B cell (primary cell): Measurements from ENCODE around the gene TOPAZ1. TPM values are rescaled to one million over a fixed set of nuclear protein-coding genes. Genes with fewer than 3 reads are reported as not detected.

Experiments
- ATAC-seq: fragments of 200-7000 bp; cut with Tn5 transposase; one replicate; pipeline ENCODE4 v1.10.0; 2021; ENCODE audit warnings: low read depth, mild to moderate bottlenecking, moderate number of reproducible peaks, moderate library complexity
- CTCF ChIA-PET: fragments of 350-600 bp; sonication (Branson Sonifier 250); formaldehyde crosslinking; loops from one replicate; lab custom pipeline; 2021; ENCODE audit warnings: antibody characterized with exemption, inconsistent platforms; lab: Charles Lee
- POLR2A ChIA-PET: fragments of 350-600 bp; sonication (Branson Sonifier 250); formaldehyde crosslinking; loops from one replicate; lab custom pipeline; 2021; ENCODE audit warnings: antibody characterized with exemption; lab: Charles Lee
- DNase-seq: peaks from one replicate; pipeline ENCODE4 v3.0.0; 2013
- H2AFZ ChIP-seq: 2 replicates; pipeline ENCODE4 v1.6.1; 2012; ENCODE audit warnings: mild to moderate bottlenecking, low read depth, low read length; ENCODE audit not compliant: insufficient read depth, poor library complexity, severe bottlenecking
- H3K27ac ChIP-seq, 2 donors: 1 replicate in 1 of 2; 2 replicates in 1 of 2; pipeline ENCODE4 v1.5.1; 2012 to 2013; ENCODE audit warnings: low read length in 2 of 2, mild to moderate bottlenecking in 2 of 2, moderate library complexity in 1 of 2
- H3K27me3 ChIP-seq, 4 experiments: fragments of 200-600 bp in 1 of 4; sonication (generic) in 1 of 4; replicated peaks in 1 of 4; 1 replicate in 2 of 4; 2 replicates in 2 of 4; pipeline versions ENCODE4 v1.6.1 to v1.7.0; 2013 to 2016; ENCODE audit warnings: low read length in 3 of 4, mild to moderate bottlenecking in 2 of 4, mixed read lengths in 1 of 4, moderate library complexity in 1 of 4; ENCODE audit not compliant: insufficient read depth in 4 of 4, control insufficient read depth in 3 of 4; ENCODE audit errors: control extremely low read depth in 1 of 4
- H3K36me3 ChIP-seq, 2 experiments: replicated peaks in 1 of 2; 1 replicate in 1 of 2; 2 replicates in 1 of 2; pipeline versions ENCODE4 v1.6.1 to v1.7.1; 2013; ENCODE audit warnings: low read length in 1 of 2; ENCODE audit not compliant: insufficient read depth in 2 of 2, control insufficient read depth in 1 of 2; ENCODE audit errors: control extremely low read depth in 1 of 2, extremely low read depth in 1 of 2
- H3K4me1 ChIP-seq, 2 donors: fragments of 200-600 bp in 1 of 2; sonication (generic) in 1 of 2; 1 replicate in 1 of 2; 2 replicates in 1 of 2; pipeline versions ENCODE4 v1.5.1 to v1.6.1; 2013 to 2017; ENCODE audit warnings: low read length in 2 of 2; ENCODE audit not compliant: control insufficient read depth in 2 of 2, insufficient read depth in 2 of 2
- H3K4me2 ChIP-seq: replicated peaks from 2 replicates; pipeline ENCODE3; 2012; ENCODE audit warnings: mild to moderate bottlenecking, low read depth, low read length; ENCODE audit not compliant: poor library complexity, severe bottlenecking
- H3K4me3 ChIP-seq, 5 experiments: fragments of 200-600 bp in 1 of 5; sonication (generic) in 1 of 5; 1 replicate in 3 of 5; 2 replicates in 2 of 5; pipeline versions ENCODE4 v1.5.1 to v1.7.0; 2011 to 2016; ENCODE audit warnings: low read length in 4 of 5, mild to moderate bottlenecking in 4 of 5, low read depth in 2 of 5, control low read depth in 1 of 5, moderate library complexity in 1 of 5; ENCODE audit not compliant: insufficient read depth in 1 of 5; ENCODE audit errors: control extremely low read depth in 1 of 5, extremely low read depth in 1 of 5
- H3K79me2 ChIP-seq: fragments of 200-600 bp; sonication (generic); one replicate; pipeline ENCODE4 v1.6.0; 2016; ENCODE audit warnings: low read length; ENCODE audit not compliant: control insufficient read depth, insufficient read depth
- H3K9ac ChIP-seq: fragments of 200-600 bp; sonication (generic); 2 replicates; pipeline ENCODE4 v1.6.1; 2017; ENCODE audit warnings: mild to moderate bottlenecking, low read length, moderate library complexity
- H3K9me3 ChIP-seq, 3 donors: one replicate each; pipeline versions ENCODE4 v1.6.1 to v1.7.1; 2013; ENCODE audit warnings: low read length in 2 of 3; ENCODE audit not compliant: control insufficient read depth in 2 of 3, insufficient read depth in 1 of 3; ENCODE audit errors: control extremely low read depth in 1 of 3
- H4K20me1 ChIP-seq: 2 replicates; pipeline ENCODE4 v1.6.0; 2012; ENCODE audit warnings: mild to moderate bottlenecking, low read length; ENCODE audit not compliant: insufficient read depth, control insufficient read depth, poor library complexity, severe bottlenecking
- H3K27ac Mint-ChIP-seq: one replicate; pipeline ENCODE4 v1.8.0; 2021; ENCODE audit warnings: mixed read lengths
- H3K27me3 Mint-ChIP-seq: one replicate; pipeline ENCODE4 v1.8.0; 2021; ENCODE audit warnings: mixed read lengths
- H3K4me1 Mint-ChIP-seq: one replicate; pipeline ENCODE4 v1.8.0; 2021; ENCODE audit warnings: mixed read lengths
- H3K4me3 Mint-ChIP-seq: one replicate; pipeline ENCODE4 v1.8.0; 2021; ENCODE audit warnings: mixed read lengths
- H3K9me3 Mint-ChIP-seq: one replicate; pipeline ENCODE4 v1.8.0; 2022; ENCODE audit warnings: mixed read lengths; ENCODE audit not compliant: insufficient read depth
- EZH2 ChIP-seq: IDR thresholded peaks from 2 replicates; pipeline ENCODE4 v1.6.1; 2012; ENCODE audit warnings: borderline replicate concordance, low read depth, mild to moderate bottlenecking, moderate library complexity, low read length; ENCODE audit not compliant: insufficient read depth, poor library complexity, severe bottlenecking
- WGBS: methylation state at CpG from one replicate; pipeline ENCODE4 v1.1.5; 2013; ENCODE audit warnings: missing lambda C conversion rate; ENCODE audit not compliant: insufficient coverage; 5-methylcytosine and 5-hydroxymethylcytosine counted together
- intact Hi-C: fragments of 100-400 bp; cut with micrococcal nuclease; formaldehyde crosslinking; loops from one replicate; pipeline ENCODE4 v1.10.0; 2022
- polyA plus RNA-seq: library from polyadenylated mRNA; depleted of rRNA; stranded (reverse); fragments of >200 nt; gene quantifications from 2 replicates; pipeline ENCODE4 v1.2.3, GENCODE V29; 2012
- total RNA-seq, 2 donors: library from RNA; stranded (reverse); fragments of 120-200 nt in 1 of 2; gene quantifications; 1 replicate in 1 of 2; 2 replicates in 1 of 2; pipeline versions ENCODE4 v1.2.3 to v1.2.4, GENCODE V29; 2013 to 2022
- TF ChIP-seq, protein P1 (sequence below): fragments of 200-600 bp; IDR thresholded peaks from one replicate; pipeline ENCODE4 v1.8.0; 2022; ENCODE audit warnings: antibody characterized with exemption, mild to moderate bottlenecking

The TOPAZ1 gene
- total and polyA plus RNA-seq, 2 donors (not counting 1 experiment from before 2014, with no cell fraction given), result not detected

DNA sequence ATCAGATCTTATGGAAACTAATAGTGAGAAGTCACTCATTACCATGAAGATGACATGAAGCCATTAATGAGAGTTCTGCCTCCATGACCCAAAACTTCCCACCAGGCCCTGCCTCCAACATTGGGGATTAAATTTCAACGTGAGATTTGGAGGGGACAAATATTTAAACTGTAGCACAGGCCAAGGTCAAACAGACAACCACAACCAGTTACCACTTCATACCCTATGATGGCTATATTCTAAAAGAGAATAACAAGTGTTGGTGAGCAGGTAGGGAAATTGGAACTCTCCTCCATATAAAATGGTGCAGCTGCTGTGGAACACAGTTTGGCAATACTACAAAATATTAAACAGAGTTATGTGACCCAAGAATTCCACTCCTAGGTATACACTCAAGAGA lies 133.8 kb downstream of the TOPAZ1 start:
- no peaks in the 10 kb centered on the region for H3K27me3 ChIP-seq
- no peak overlapping the region for H3K4me3 Mint-ChIP-seq
- no peak for TF ChIP-seq EZH2
- TF ChIP-seq, protein P1, sequence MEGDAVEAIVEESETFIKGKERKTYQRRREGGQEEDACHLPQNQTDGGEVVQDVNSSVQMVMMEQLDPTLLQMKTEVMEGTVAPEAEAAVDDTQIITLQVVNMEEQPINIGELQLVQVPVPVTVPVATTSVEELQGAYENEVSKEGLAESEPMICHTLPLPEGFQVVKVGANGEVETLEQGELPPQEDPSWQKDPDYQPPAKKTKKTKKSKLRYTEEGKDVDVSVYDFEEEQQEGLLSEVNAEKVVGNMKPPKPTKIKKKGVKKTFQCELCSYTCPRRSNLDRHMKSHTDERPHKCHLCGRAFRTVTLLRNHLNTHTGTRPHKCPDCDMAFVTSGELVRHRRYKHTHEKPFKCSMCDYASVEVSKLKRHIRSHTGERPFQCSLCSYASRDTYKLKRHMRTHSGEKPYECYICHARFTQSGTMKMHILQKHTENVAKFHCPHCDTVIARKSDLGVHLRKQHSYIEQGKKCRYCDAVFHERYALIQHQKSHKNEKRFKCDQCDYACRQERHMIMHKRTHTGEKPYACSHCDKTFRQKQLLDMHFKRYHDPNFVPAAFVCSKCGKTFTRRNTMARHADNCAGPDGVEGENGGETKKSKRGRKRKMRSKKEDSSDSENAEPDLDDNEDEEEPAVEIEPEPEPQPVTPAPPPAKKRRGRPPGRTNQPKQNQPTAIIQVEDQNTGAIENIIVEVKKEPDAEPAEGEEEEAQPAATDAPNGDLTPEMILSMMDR, result no peak
- CTCF ChIA-PET, result no interaction called here
- H4K20me1 ChIP-seq, result no peaks in the 10 kb centered on the region
- DNase-seq, result no peak
- no peak overlapping the region for H2AFZ ChIP-seq
- no peaks in the 10 kb centered on the region for H3K4me1 ChIP-seq
- peaks cover 3 to 9% of the 10 kb centered on the region in 2 experiments for H3K36me3 ChIP-seq
- POLR2A ChIA-PET, result no interaction called here
- no peaks in the 10 kb centered on the region for H3K4me1 Mint-ChIP-seq
- WGBS, result no CpG with 5 or more reads among the region's 1 CpG
- H3K27ac Mint-ChIP-seq, result no peak overlapping the region
- H3K27me3 Mint-ChIP-seq, result no peaks in the 10 kb centered on the region
- no peak overlapping the region for H3K9ac ChIP-seq
- H3K9me3 ChIP-seq, result peaks cover 0 to 8% (median 1%) of the 10 kb centered on the region in 3 donors
- H3K27ac ChIP-seq, result no peak overlapping the region
- intact Hi-C loops, result no loop called here
- H3K9me3 Mint-ChIP-seq, result peaks cover 3% of the 10 kb centered on the region
- H3K4me2 ChIP-seq, result no peak overlapping the region
- no peaks in the 10 kb centered on the region for H3K79me2 ChIP-seq
- no peak for ATAC-seq
- no peak overlapping the region for H3K4me3 ChIP-seq

Other genes starting within 250 kb of the TOPAZ1 start
- gene TCAIM, start 96.9 kb downstream of the TOPAZ1 start, total RNA-seq, result 15.8 and 16.7 TPM in 2 replicates
- gene TCAIM, start 96.9 kb downstream of the TOPAZ1 start, polyA plus RNA-seq, result 4.3 and 4.4 TPM in 2 replicates
- gene ZNF445, start 235.8 kb downstream of the TOPAZ1 start, total RNA-seq, result 28.1 and 29.7 TPM in 2 replicates
- 2.5 and 2.6 TPM in 2 replicates for gene ZNF445, start 235.8 kb downstream of the TOPAZ1 start, polyA plus RNA-seq